ENCODE measurements around the gene RPTOR.

DNA sequence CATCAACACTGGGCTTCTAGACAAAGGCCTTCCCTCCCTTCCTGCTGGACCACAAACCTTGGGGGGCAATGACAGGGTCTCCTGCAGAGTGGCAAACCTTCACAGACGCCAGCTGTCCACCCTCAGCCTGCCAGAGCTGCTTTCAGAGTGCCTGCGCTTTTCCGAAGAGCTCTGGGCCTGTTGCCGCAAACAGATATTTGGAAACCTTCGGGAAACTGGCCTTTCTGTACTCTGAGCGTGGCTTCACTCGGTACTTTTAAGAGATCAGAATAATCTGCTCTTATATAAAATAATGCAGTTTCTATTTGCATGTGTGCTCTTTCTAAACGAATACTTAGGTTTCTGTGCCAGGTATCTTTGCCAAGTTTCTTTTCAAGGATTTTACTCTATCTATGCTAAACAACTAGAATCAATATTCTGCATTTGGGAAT is 294.9 kb downstream of the RPTOR start:
- TF ChIP-seq POLR2A (IDR thresholded peaks at IDR 0.05; ENCODE audit: low read length) = no peak
- TF ChIP-seq GATA1 (IDR thresholded peaks at IDR 0.05; ENCODE audit: low read depth, low read length) = no peak

Data from erythroblast (primary cell).